A172 (cell line): ENCODE data around the gene NR1I3. TPM values are rescaled to one million over a fixed set of nuclear protein-coding genes. Genes with fewer than 3 reads are reported as not detected.
A peak's percentile ranks its signal among the peaks of the same experiment; 100 is the strongest.
"Not testable (repeated sequence)": the region's sequence is repeated elsewhere in the genome, so short reads cannot be mapped to it uniquely, and the experiment has no call there.

ENCODE experiments used
- DNase-seq: peaks from one replicate; pipeline ENCODE4 v3.0.0-alpha.2; 2015; ENCODE audit warnings: low spot score
- total RNA-seq: library from RNA; depleted of rRNA; stranded (reverse); fragments of >200 nt; shearing (Covaris generic); gene quantifications from 2 replicates; pipeline ENCODE4 v1.2.3, GENCODE V29; 2014; rRNA removed

Gene NR1I3
- total RNA-seq = 0.50 TPM in 1 of 2 replicates, not detected in the other

- DNase-seq = peak; percentile 27
Observed at GRCh38 chr1:161238039-161238473, at the start of gene NR1I3. Gene NR1I3, minus strand, starts transcription at chr1:161238203. Its CDS starts 1,638 bp downstream, at chr1:161236565.

GRCh38 chr1:161287482-161288054 is 49.6 kb upstream of the NR1I3 start:
- DNase-seq = no peak

GRCh38 chr1:161285521-161285920 is 47.5 kb upstream of the NR1I3 start:
- no peak for DNase-seq

- DNase-seq = no peak
Observed at GRCh38 chr1:161285113-161285512, 47.1 kb upstream of the NR1I3 start.

- no peak for DNase-seq
Observed at GRCh38 chr1:161282991-161283390, 45.0 kb upstream of the NR1I3 start.

- DNase-seq = no peak
Observed at GRCh38 chr1:161274874-161275273, 36.9 kb upstream of the NR1I3 start.

- no peak for DNase-seq
Observed at GRCh38 chr1:161273402-161273801, 35.4 kb upstream of the NR1I3 start.

- no peak for DNase-seq
Observed at GRCh38 chr1:161267321-161267720, 29.3 kb upstream of the NR1I3 start.

GRCh38 chr1:161266836-161267235 is 28.8 kb upstream of the NR1I3 start:
- DNase-seq = no peak

- DNase-seq = peak; percentile 59
Observed at GRCh38 chr1:161266202-161266601, 28.2 kb upstream of the NR1I3 start.

GRCh38 chr1:161265305-161265704 is 27.3 kb upstream of the NR1I3 start:
- DNase-seq = no peak

GRCh38 chr1:161261261-161262235 is 23.5 kb upstream of the NR1I3 start:
- DNase-seq = no peak

GRCh38 chr1:161260376-161261260 is 22.6 kb upstream of the NR1I3 start:
- DNase-seq = no peak

- no peak for DNase-seq
Observed at GRCh38 chr1:161259765-161260164, 21.8 kb upstream of the NR1I3 start.

GRCh38 chr1:161259345-161259702 is 21.3 kb upstream of the NR1I3 start:
- no peak for DNase-seq

- DNase-seq = no peak
Observed at GRCh38 chr1:161258439-161259344, 20.7 kb upstream of the NR1I3 start, which contains the start of gene PCP4L1. Gene PCP4L1, plus strand, starts transcription at chr1:161258745. Its CDS starts 230 bp downstream, at chr1:161258975.

- DNase-seq = not testable (repeated sequence)
Observed at GRCh38 chr1:161257109-161257508, 19.1 kb upstream of the NR1I3 start.

GRCh38 chr1:161255955-161256520 is 18.0 kb upstream of the NR1I3 start:
- not testable (repeated sequence) for DNase-seq

- DNase-seq = not testable (repeated sequence)
Observed at GRCh38 chr1:161255302-161255701, 17.3 kb upstream of the NR1I3 start.

- DNase-seq = no peak
Observed at GRCh38 chr1:161251579-161251978, 13.6 kb upstream of the NR1I3 start.
